Osteoblast (primary cell): ENCODE results near the gene EYS. TPM values are rescaled to one million over a fixed set of nuclear protein-coding genes. Genes with fewer than 3 reads are reported as not detected.
"Not testable (repeated sequence)": the region's sequence is repeated elsewhere in the genome, so short reads cannot be mapped to it uniquely, and the experiment has no call there.

ENCODE experiments used
- DNase-seq: peaks from one replicate; pipeline ENCODE4 v3.0.0; 2011; ENCODE audit warnings: low spot score, mixed read lengths; ENCODE audit not compliant: insufficient read length; ENCODE audit errors: missing footprints
- H2AFZ ChIP-seq: 2 replicates; pipeline ENCODE4 v1.6.0; 2011; ENCODE audit warnings: mild to moderate bottlenecking, low read length
- H3K27ac ChIP-seq: 2 replicates; pipeline ENCODE4 v1.5.1; 2011; ENCODE audit warnings: mild to moderate bottlenecking, low read depth, low read length, moderate library complexity
- H3K27me3 ChIP-seq: 2 replicates; pipeline ENCODE4 v1.6.0; 2012; ENCODE audit warnings: mild to moderate bottlenecking, control low read depth, inconsistent platforms, low read length, moderate library complexity; ENCODE audit not compliant: insufficient read depth
- H3K36me3 ChIP-seq: 2 replicates; pipeline ENCODE4 v1.5.1; 2011; ENCODE audit warnings: mild to moderate bottlenecking, low read length, control low read depth, moderate library complexity; ENCODE audit not compliant: insufficient read depth
- H3K4me1 ChIP-seq: 2 replicates; pipeline ENCODE4 v1.5.1; 2011; ENCODE audit warnings: mild to moderate bottlenecking, low read length, control low read depth, moderate library complexity; ENCODE audit not compliant: insufficient read depth
- H3K4me2 ChIP-seq: 2 replicates; pipeline ENCODE4 v1.6.0; 2011; ENCODE audit warnings: mild to moderate bottlenecking, low read length; ENCODE audit not compliant: insufficient read depth
- H3K4me3 ChIP-seq: fragments of 200-600 bp; sonication (generic); 3 replicates; pipeline ENCODE4 v1.5.1; 2012; ENCODE audit warnings: mild to moderate bottlenecking, low read length, inconsistent platforms; ENCODE audit not compliant: insufficient read depth
- H3K79me2 ChIP-seq: 2 replicates; pipeline ENCODE4 v1.6.0; 2012; ENCODE audit warnings: mild to moderate bottlenecking, low read length, control low read depth, inconsistent platforms; ENCODE audit not compliant: insufficient read depth
- H3K9me3 ChIP-seq: 2 replicates; pipeline ENCODE4 v1.5.1; 2011; ENCODE audit warnings: low read depth, low read length, control low read depth
- H4K20me1 ChIP-seq: 2 replicates; pipeline ENCODE4 v1.6.0; 2012; ENCODE audit warnings: mild to moderate bottlenecking, low read length, control low read depth; ENCODE audit not compliant: insufficient read depth
- CTCF ChIP-seq: IDR thresholded peaks from 2 replicates; pipeline ENCODE4 v1.5.1; 2011; ENCODE audit warnings: mild to moderate bottlenecking, low read depth, low read length, moderate library complexity; ENCODE audit errors: extremely low read depth
- total RNA-seq: library from RNA; depleted of rRNA; stranded (reverse); fragments of >200 nt; gene quantifications from 2 replicates; pipeline ENCODE4 v1.2.3, GENCODE V29; 2012

Gene EYS
- total RNA-seq, 1 donor, result under 0.01 TPM

- H3K4me1 ChIP-seq, result no peaks in the 10 kb centered on the region
- no peak overlapping the region for H3K4me3 ChIP-seq
- H3K36me3 ChIP-seq, result no peaks in the 10 kb centered on the region
- no peak overlapping the region for H3K27ac ChIP-seq
- TF ChIP-seq CTCF, result no peak
- DNase-seq, result no peak
- no peak overlapping the region for H3K4me2 ChIP-seq
- H2AFZ ChIP-seq, result no peak overlapping the region
- H4K20me1 ChIP-seq, result no peaks in the 10 kb centered on the region
- H3K9me3 ChIP-seq, result peaks cover 2% of the 10 kb centered on the region
- H3K79me2 ChIP-seq, result no peaks in the 10 kb centered on the region
- no peaks in the 10 kb centered on the region for H3K27me3 ChIP-seq
Measured at GRCh38 chr6:64249115-64249514, 1457.9 kb downstream of the EYS start.

- H3K4me1 ChIP-seq, result no peaks in the 10 kb centered on the region
- no peak overlapping the region for H3K4me3 ChIP-seq
- no peak overlapping the region for H2AFZ ChIP-seq
- no peaks in the 10 kb centered on the region for H4K20me1 ChIP-seq
- no peaks in the 10 kb centered on the region for H3K36me3 ChIP-seq
- H3K27me3 ChIP-seq, result no peaks in the 10 kb centered on the region
- H3K4me2 ChIP-seq, result no peak overlapping the region
- no peak for TF ChIP-seq CTCF
- H3K9me3 ChIP-seq, result no peaks in the 10 kb centered on the region
- H3K27ac ChIP-seq, result no peak overlapping the region
- no peak for DNase-seq
- H3K79me2 ChIP-seq, result no peaks in the 10 kb centered on the region
Measured at GRCh38 chr6:64243618-64244017, 1463.4 kb downstream of the EYS start.

DNA sequence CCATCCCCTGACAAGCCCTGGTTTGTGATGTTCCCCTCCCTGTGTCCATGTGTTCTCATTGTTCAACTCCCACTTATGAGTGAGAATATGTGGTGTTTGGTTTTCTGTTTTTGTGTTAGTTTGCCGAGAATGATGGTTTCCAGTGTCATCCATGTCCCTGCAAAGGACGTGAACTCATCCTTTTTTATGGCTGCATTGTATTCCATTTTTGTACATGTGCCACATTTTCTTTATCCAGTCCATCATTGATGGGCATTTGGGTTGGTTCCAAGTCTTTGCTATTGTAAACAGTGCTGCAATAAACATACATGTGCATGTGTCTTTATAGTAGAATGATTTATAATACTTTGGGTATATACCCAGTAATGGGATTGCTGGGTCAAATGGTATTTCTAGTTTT lies 1468.1 kb downstream of the EYS start:
- not testable (repeated sequence) for H3K4me2 ChIP-seq, H3K4me1 ChIP-seq, H4K20me1 ChIP-seq, H3K27ac ChIP-seq, H2AFZ ChIP-seq, DNase-seq, H3K9me3 ChIP-seq, H3K79me2 ChIP-seq, H3K4me3 ChIP-seq, H3K36me3 ChIP-seq, H3K27me3 ChIP-seq

DNA sequence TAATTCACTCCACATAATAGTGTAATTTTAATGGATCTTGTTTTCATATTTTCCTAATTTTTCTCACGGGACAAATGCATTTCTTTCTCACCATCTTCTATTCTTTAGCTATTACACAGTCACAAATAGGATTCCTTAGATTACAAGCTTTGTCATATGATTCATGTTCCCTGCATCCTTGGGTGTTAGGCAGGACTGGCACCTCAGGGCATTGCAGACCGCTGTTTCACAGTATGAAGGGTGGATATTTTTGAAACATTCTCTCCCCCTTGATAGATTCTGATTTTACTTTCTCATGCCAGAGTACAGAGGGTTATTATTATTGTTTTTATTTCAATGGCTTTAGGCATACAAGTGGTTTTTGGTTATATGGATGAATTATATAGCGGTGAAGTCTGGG lies 1469.0 kb downstream of the EYS start:
- no peaks in the 10 kb centered on the region for H3K27me3 ChIP-seq
- H2AFZ ChIP-seq, result no peak overlapping the region
- no peaks in the 10 kb centered on the region for H4K20me1 ChIP-seq
- no peak overlapping the region for H3K4me2 ChIP-seq
- H3K36me3 ChIP-seq, result no peaks in the 10 kb centered on the region
- H3K27ac ChIP-seq, result no peak overlapping the region
- no peak for DNase-seq
- TF ChIP-seq CTCF, result no peak
- H3K9me3 ChIP-seq, result no peaks in the 10 kb centered on the region
- no peaks in the 10 kb centered on the region for H3K4me1 ChIP-seq
- H3K4me3 ChIP-seq, result no peak overlapping the region
- no peaks in the 10 kb centered on the region for H3K79me2 ChIP-seq

DNA sequence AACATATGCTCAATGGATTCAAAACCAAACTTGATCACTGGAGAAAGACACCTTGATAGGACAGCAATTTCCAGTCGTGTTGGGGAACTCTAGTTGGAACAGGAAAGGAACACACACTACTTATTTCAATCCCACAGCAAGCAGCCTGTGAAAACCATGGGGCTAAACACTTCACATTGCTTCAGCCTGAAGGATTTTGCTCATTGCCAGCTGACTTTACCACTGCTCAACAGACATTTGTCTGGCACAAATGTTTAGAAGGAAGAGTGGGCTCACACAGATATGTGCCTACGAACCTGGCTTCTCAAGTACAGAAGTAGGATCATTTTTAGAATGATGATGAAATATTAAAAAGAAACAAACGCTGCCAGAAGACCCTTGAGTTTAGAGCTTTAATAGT lies 1473.3 kb downstream of the EYS start:
- Histone ChIP-seq H4K20me1 (no peaks in the 10 kb centered on the region), H3K4me1 (no peaks in the 10 kb centered on the region), H3K27me3 (no peaks in the 10 kb centered on the region), H3K79me2 (no peaks in the 10 kb centered on the region), H3K4me2 (no peak overlapping the region), H3K27ac (no peak overlapping the region), H3K36me3 (no peaks in the 10 kb centered on the region), H3K9me3 (peaks cover 3% of the 10 kb centered on the region), H2AFZ (no peak overlapping the region), H3K4me3 (no peak overlapping the region)
- no peak for DNase-seq
- TF ChIP-seq CTCF, result no peak
